Activated T-helper 9 cell treated with anti-CD3 and anti-CD28 coated beads, Interleukin-2, amount 50 U/mL, for 16 hours (primary cell): Measurements from ENCODE around the gene OR11H7.
"Not testable (repeated sequence)": the region's sequence is repeated elsewhere in the genome, so short reads cannot be mapped to it uniquely, and the experiment has no call there.

Experiments
- DNase-seq: peaks from one replicate; pipeline ENCODE4 v3.0.0-alpha.2; 2020; ENCODE audit warnings: low read depth

OR11H7 gene

GRCh38 chr14:20228681-20229080 is at the start of gene OR11H7:
TSS of gene OR11H7 (plus strand) at chr14:20228981.
- DNase-seq = no peak

- no peak for DNase-seq
These were observed 49.6 kb upstream of the OR11H7 start for GRCh38 chr14:20179218-20179617.

GRCh38 chr14:20179880-20180279 is 48.9 kb upstream of the OR11H7 start:
- DNase-seq = no peak

GRCh38 chr14:20180486-20180885 is 48.3 kb upstream of the OR11H7 start:
- DNase-seq = no peak

- DNase-seq = no peak
These were observed 44.6 kb upstream of the OR11H7 start for GRCh38 chr14:20184181-20184580.

- no peak for DNase-seq
These were observed 38.2 kb upstream of the OR11H7 start, which contains the start of gene OR11G2 for GRCh38 chr14:20190596-20190995. TSS of gene OR11G2 (plus strand) at chr14:20190896. CDS start at chr14:20197438, 6,542 bp downstream.

- DNase-seq = no peak
These were observed 37.4 kb upstream of the OR11H7 start for GRCh38 chr14:20191396-20191795.

- DNase-seq = no peak
These were observed 34.7 kb upstream of the OR11H7 start for GRCh38 chr14:20194101-20194500.

GRCh38 chr14:20195170-20195569 is 33.6 kb upstream of the OR11H7 start:
- DNase-seq = not testable (repeated sequence)

- DNase-seq = no peak
These were observed 32.9 kb upstream of the OR11H7 start for GRCh38 chr14:20195911-20196310.

- DNase-seq = no peak
These were observed 31.3 kb upstream of the OR11H7 start for GRCh38 chr14:20197459-20197858.

- no peak for DNase-seq
These were observed 29.8 kb upstream of the OR11H7 start for GRCh38 chr14:20198991-20199390.

- DNase-seq = no peak
These were observed 24.1 kb upstream of the OR11H7 start for GRCh38 chr14:20204721-20205120.

- no peak for DNase-seq
These were observed 19.2 kb upstream of the OR11H7 start for GRCh38 chr14:20209595-20209994.

GRCh38 chr14:20212406-20212805 is 16.4 kb upstream of the OR11H7 start:
- not testable (repeated sequence) for DNase-seq

- no peak for DNase-seq
These were observed 13.6 kb upstream of the OR11H7 start for GRCh38 chr14:20215196-20215595.

GRCh38 chr14:20219033-20219432 is 9.7 kb upstream of the OR11H7 start:
- no peak for DNase-seq

- DNase-seq = no peak
These were observed 5.4 kb upstream of the OR11H7 start, which contains the start of gene OR11H6 for GRCh38 chr14:20223410-20223809. TSS of gene OR11H6 (plus strand) at chr14:20223710. CDS start at chr14:20223710, 0 bp downstream.

- not testable (repeated sequence) for DNase-seq
These were observed 6.6 kb downstream of the OR11H7 start for GRCh38 chr14:20235415-20235814.

GRCh38 chr14:20247646-20248246 is 19.0 kb downstream of the OR11H7 start:
- DNase-seq = no peak

- no peak for DNase-seq
These were observed 33.9 kb downstream of the OR11H7 start for GRCh38 chr14:20262642-20263128.

GRCh38 chr14:20264361-20264760 is 35.6 kb downstream of the OR11H7 start:
- DNase-seq = not testable (repeated sequence)

GRCh38 chr14:20274062-20274461 is 45.3 kb downstream of the OR11H7 start:
- DNase-seq = no peak

GRCh38 chr14:20277409-20277808 is 48.6 kb downstream of the OR11H7 start:
- no peak for DNase-seq
